OCI-LY7 (cell line): ENCODE measurements around the gene BORCS8. TPM values are rescaled to one million over a fixed set of nuclear protein-coding genes. Genes with fewer than 3 reads are reported as not detected.
"Not testable (repeated sequence)": the region's sequence is repeated elsewhere in the genome, so short reads cannot be mapped to it uniquely, and the experiment has no call there.

ENCODE experiments used
- BruUV-seq: library from RNA; stranded (reverse); fragments of 400-500 nt; replicated peaks from 2 replicates; lab custom pipeline; 2021; lab: Mats Ljungman, UMichigan
- CTCF ChIA-PET: fragments of 300-600 bp; sonication (Branson Sonifier 250); formaldehyde crosslinking; loops from one replicate; lab custom pipeline; 2022; ENCODE audit warnings: antibody characterized with exemption; ENCODE audit not compliant: unreplicated experiment; lab: Charles Lee
- POLR2A ChIA-PET: fragments of 300-600 bp; sonication (Branson Sonifier 250); formaldehyde crosslinking; loops from one replicate; lab custom pipeline; 2022; ENCODE audit warnings: antibody characterized with exemption; lab: Charles Lee
- DNase-seq: peaks from one replicate; pipeline ENCODE4 v3.0.0-alpha.2; 2015; ENCODE audit warnings: low spot score
- H2AFZ ChIP-seq: fragments of 200-600 bp; sonication (generic), shearing (Covaris generic); 2 replicates; pipeline ENCODE4 v1.6.1; 2014; ENCODE audit warnings: mild to moderate bottlenecking, antibody characterized with exemption, low read length, moderate library complexity
- H3K27ac ChIP-seq: fragments of 200-600 bp; sonication (generic); 2 replicates; pipeline ENCODE4 v1.5.1; 2014; ENCODE audit warnings: mixed run types, low read depth, mild to moderate bottlenecking, moderate library complexity, low read length, inconsistent platforms; ENCODE audit not compliant: poor library complexity, severe bottlenecking
- H3K36me3 ChIP-seq: fragments of 200-600 bp; sonication (generic); 2 replicates; pipeline ENCODE4 v1.6.1; 2014; ENCODE audit warnings: mild to moderate bottlenecking, antibody characterized with exemption, low read length, moderate library complexity, mixed read lengths; ENCODE audit not compliant: insufficient read depth
- H3K4me1 ChIP-seq: fragments of 200-600 bp; sonication (generic); 2 replicates; pipeline ENCODE4 v1.5.1; 2014; ENCODE audit warnings: mild to moderate bottlenecking, low read length; ENCODE audit not compliant: insufficient read depth, poor library complexity, severe bottlenecking
- H3K4me2 ChIP-seq: fragments of 200-600 bp; sonication (generic); 2 replicates; pipeline ENCODE4 v1.6.1; 2014; ENCODE audit warnings: mild to moderate bottlenecking, low read length
- H3K4me3 ChIP-seq: fragments of 200-600 bp; sonication (generic); 2 replicates; pipeline ENCODE4 v1.5.1; 2014; ENCODE audit warnings: mild to moderate bottlenecking, low read depth, low read length; ENCODE audit not compliant: poor library complexity, severe bottlenecking
- H3K79me2 ChIP-seq: fragments of 200-600 bp; sonication (generic); 2 replicates; pipeline ENCODE4 v1.6.1; 2016; ENCODE audit warnings: low read depth, mild to moderate bottlenecking, low read length, moderate library complexity, mixed read lengths; ENCODE audit not compliant: insufficient read depth
- H3K9me2 ChIP-seq: fragments of 200-600 bp; sonication (generic); 2 replicates; pipeline ENCODE4 v1.6.1; 2016; ENCODE audit warnings: mild to moderate bottlenecking, low read length, mixed read lengths; ENCODE audit not compliant: insufficient read depth
- H3K9me3 ChIP-seq: fragments of 200-600 bp; sonication (generic); 2 replicates; pipeline ENCODE4 v1.6.1; 2014; ENCODE audit warnings: mild to moderate bottlenecking, mixed run types, low read length, mixed read lengths
- H4K20me1 ChIP-seq: fragments of 200-600 bp; sonication (generic); 2 replicates; pipeline ENCODE4 v1.6.1; 2014; ENCODE audit warnings: mild to moderate bottlenecking, antibody characterized with exemption, low read length, moderate library complexity, mixed read lengths; ENCODE audit not compliant: insufficient read depth
- CTCF ChIP-seq: fragments of 200-600 bp; sonication (generic); conservative IDR thresholded peaks from 2 replicates; pipeline ENCODE4 v1.5.1; 2014; ENCODE audit warnings: mild to moderate bottlenecking, antibody characterized with exemption, low read length, moderate library complexity, mixed read lengths
- EZH2phosphoT487 ChIP-seq: fragments of 200-600 bp; sonication (generic); IDR thresholded peaks from 2 replicates; pipeline ENCODE4 v1.6.1; 2018; ENCODE audit warnings: low read depth, borderline replicate concordance, mild to moderate bottlenecking, mixed run types, antibody characterized with exemption, low read length, moderate library complexity, mixed read lengths
- intact Hi-C: fragments of 100-400 bp; cut with micrococcal nuclease; formaldehyde crosslinking; loops from one replicate; pipeline ENCODE4 v1.10.0; 2022; ENCODE audit not compliant: unreplicated experiment
- total RNA-seq, 2 experiments: library from RNA; depleted of rRNA in 1 of 2; stranded (reverse); fragments of >200 nt in 1 of 2; shearing (Covaris generic) in 1 of 2; gene quantifications; 2 replicates each; pipeline ENCODE4 v1.2.3, GENCODE V29; 2014 to 2022

The BORCS8 gene
- total RNA-seq, 2 experiments from 2014 or later = 39.8 to 40.2 TPM

- Histone ChIP-seq H4K20me1 (no peaks in the 10 kb centered on the region), H3K4me1 (no peaks in the 10 kb centered on the region), H3K4me2 (no peak overlapping the region), H3K79me2 (no peaks in the 10 kb centered on the region), H3K36me3 (peaks cover 55% of the 10 kb centered on the region), H2AFZ (no peak overlapping the region), H3K4me3 (no peak overlapping the region), H3K27ac (no peak overlapping the region), H3K9me3 (no peaks in the 10 kb centered on the region), H3K9me2 (no peaks in the 10 kb centered on the region)
- BruUV-seq = no TSS peak
- ChIA-PET CTCF (no interaction called here), POLR2A (interaction anchor here (0.6 kb wide), 1 partner anchor 9 kb away, joined by 3 read pairs; no protein-coding TSS in a partner anchor)
- DNase-seq = no peak
- intact Hi-C loops = no loop called here
- TF ChIP-seq EZH2phosphoT487 = no peak
- no peak for TF ChIP-seq CTCF
Observed at GRCh38 chr19:19181488-19181998, 10.4 kb downstream of the BORCS8 start.

DNA sequence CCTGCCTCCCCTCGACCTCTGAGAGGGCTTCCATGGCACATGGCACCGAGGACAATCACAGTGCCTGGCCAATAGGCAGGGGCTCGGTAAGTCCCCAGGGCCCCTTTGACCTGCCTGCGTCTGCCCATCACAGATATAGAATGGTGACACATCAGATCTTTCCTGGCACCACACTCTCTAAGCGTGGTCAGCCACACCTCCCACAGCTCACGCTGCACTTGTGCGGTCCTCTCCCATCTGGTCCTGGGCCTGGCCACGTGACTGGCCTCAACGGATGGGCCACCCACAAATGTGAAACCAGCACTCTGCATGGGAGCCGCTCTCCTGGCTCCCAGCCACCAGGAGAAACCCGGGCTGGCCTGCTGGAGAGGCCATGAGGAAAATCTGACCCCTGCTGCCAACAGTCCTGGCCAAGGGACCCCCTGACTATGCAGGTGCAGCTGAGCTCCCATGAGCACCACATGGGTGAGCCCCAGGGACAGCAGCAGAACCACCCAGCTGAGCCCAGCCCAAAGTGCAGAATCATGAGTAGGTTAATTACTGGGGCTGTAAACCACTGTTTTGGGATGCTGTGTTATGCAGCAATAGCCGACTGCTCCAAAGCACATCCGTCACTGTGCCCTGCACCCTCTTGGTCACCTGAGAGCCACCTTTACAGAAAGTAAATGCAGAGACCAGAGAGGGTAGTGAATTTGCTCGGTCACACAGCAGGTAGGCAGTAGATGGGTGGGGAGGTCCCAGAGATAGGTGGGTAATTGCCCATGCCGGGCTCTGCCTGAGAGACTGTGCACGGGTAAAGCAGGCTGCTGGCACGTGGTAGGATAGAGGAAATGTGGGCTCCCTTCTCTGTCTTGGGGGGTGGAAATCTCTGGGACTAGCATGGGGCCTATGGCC is 12.2 kb downstream of the BORCS8 start:
- Histone ChIP-seq H2AFZ (no peak overlapping the region), H3K9me2 (no peaks in the 10 kb centered on the region), H3K27ac (no peak overlapping the region), H3K36me3 (peaks cover 39% of the 10 kb centered on the region), H3K4me2 (no peak overlapping the region), H3K4me3 (no peak overlapping the region), H3K9me3 (no peaks in the 10 kb centered on the region), H3K79me2 (no peaks in the 10 kb centered on the region), H3K4me1 (peaks cover 6% of the 10 kb centered on the region), H4K20me1 (no peaks in the 10 kb centered on the region)
- intact Hi-C loops = no loop called here
- ChIA-PET CTCF (no interaction called here), POLR2A (no interaction called here)
- no peak for TF ChIP-seq EZH2phosphoT487
- BruUV-seq = TSS peak; percentile 37
- DNase-seq = no peak

DNA sequence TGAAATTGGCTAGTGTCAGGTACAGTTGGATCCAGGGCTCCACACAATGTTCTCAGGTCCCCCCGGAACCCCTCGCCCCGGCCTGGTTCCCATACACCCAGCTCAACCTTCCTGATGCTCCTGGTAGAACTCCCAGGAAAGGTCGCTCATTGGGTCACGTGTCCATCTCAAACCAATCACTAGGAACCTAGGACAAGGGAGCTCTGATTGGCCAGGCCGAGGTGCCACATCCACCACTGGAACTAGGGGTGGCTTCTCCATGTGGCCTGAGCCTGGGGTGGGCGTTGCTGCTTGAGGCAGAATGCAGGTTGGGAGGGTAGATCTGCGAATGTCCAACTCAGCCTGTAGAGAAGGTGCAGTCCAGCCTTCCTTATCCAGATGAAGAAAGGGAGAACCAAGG is 15.0 kb downstream of the BORCS8 start:
- no peak for DNase-seq

DNA sequence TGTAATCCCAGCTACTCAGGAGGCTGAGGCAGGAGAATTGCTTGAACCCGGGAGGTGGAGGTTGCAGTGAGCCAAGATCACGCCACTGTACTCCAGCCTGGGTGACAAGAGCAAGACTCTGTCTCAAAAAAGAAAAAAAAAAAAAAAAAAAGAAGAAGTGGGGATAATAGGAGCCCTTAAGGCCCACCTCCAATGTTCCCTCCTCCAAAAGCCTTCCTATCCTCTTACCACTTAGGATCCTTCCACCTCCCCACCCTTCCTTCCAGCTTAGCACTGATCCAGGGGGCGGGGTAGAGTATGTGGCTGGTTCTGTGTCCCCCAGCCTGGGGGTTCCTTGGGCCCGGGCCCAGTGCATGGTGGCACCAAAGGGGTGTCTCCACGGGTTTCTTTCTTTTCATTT is 18.7 kb downstream of the BORCS8 start:
- POLR2A ChIA-PET = interaction anchor here (0.7 to 7.6 kb wide), 2 partner anchors 15 to 114 kb away, joined by 4 to 201 read pairs; no protein-coding TSS in a partner anchor
- H2AFZ ChIP-seq, BruUV-seq: not testable (repeated sequence)

More for the DNA sequence above, 15.0 kb downstream of the BORCS8 start:
- CTCF ChIA-PET = no interaction called here
- no peak overlapping the region for H3K4me2 ChIP-seq
- no peaks in the 10 kb centered on the region for H3K9me2 ChIP-seq
- H3K4me1 ChIP-seq = peaks cover 31% of the 10 kb centered on the region
- TF ChIP-seq CTCF (no peak), EZH2phosphoT487 (no peak)
- POLR2A ChIA-PET = interaction anchor here (1.5 kb wide), 1 partner anchor 16 kb away, joined by 3 read pairs; no protein-coding TSS in a partner anchor
- H3K79me2 ChIP-seq = no peaks in the 10 kb centered on the region
- BruUV-seq = no TSS peak
- H3K36me3 ChIP-seq = peaks cover 27% of the 10 kb centered on the region
- intact Hi-C loops = no loop called here
- no peaks in the 10 kb centered on the region for H3K9me3 ChIP-seq
- no peaks in the 10 kb centered on the region for H4K20me1 ChIP-seq
- H2AFZ ChIP-seq = no peak overlapping the region
- H3K27ac ChIP-seq = no peak overlapping the region
- H3K4me3 ChIP-seq = no peak overlapping the region

More for the DNA sequence above, 18.7 kb downstream of the BORCS8 start:
- CTCF ChIA-PET, H4K20me1 ChIP-seq, intact Hi-C loops, H3K9me2 ChIP-seq, DNase-seq, H3K4me2 ChIP-seq, H3K9me3 ChIP-seq, H3K27ac ChIP-seq, H3K4me3 ChIP-seq: not testable (repeated sequence)
- peaks cover 20% of the 10 kb centered on the region for H3K36me3 ChIP-seq
- peaks cover 47% of the 10 kb centered on the region for H3K4me1 ChIP-seq
- H3K79me2 ChIP-seq = peaks cover 19% of the 10 kb centered on the region
